Keratinocyte (primary cell): ENCODE results near the gene CCDC122. TPM values are rescaled to one million over a fixed set of nuclear protein-coding genes. Genes with fewer than 3 reads are reported as not detected.

Experiments used
- DNase-seq: peaks from one replicate; pipeline ENCODE4 v3.0.0-alpha.2; 2011; ENCODE audit warnings: low read depth, missing footprints, low spot score
- FAIRE-seq: peaks from 2 replicates; lab custom pipeline; 2011; peaks lifted over from hg19 to GRCh38; lab: Jason Lieb, UNC
- H2AFZ ChIP-seq: 2 replicates; pipeline ENCODE4 v1.6.0; 2012; ENCODE audit warnings: low read length, control low read depth, inconsistent platforms; ENCODE audit not compliant: control insufficient read depth
- H3K27ac ChIP-seq: 2 replicates; pipeline ENCODE4 v1.5.1; 2011; ENCODE audit warnings: low read length; ENCODE audit not compliant: control insufficient read depth, insufficient read depth
- H3K27me3 ChIP-seq: 3 replicates; pipeline ENCODE4 v1.6.0; 2011; ENCODE audit warnings: low read length; ENCODE audit not compliant: control insufficient read depth, insufficient read depth; ENCODE audit errors: extremely low read depth
- H3K36me3 ChIP-seq, 2 experiments: 2 replicates in 1 of 2; 3 replicates in 1 of 2; pipeline ENCODE4 v1.5.1; 2011; ENCODE audit warnings: low read length in 2 of 2, mild to moderate bottlenecking in 1 of 2; ENCODE audit not compliant: control insufficient read depth in 2 of 2, insufficient read depth in 2 of 2; ENCODE audit errors: extremely low read depth in 1 of 2
- H3K4me1 ChIP-seq: 3 replicates; pipeline ENCODE4 v1.5.1; 2011; ENCODE audit warnings: low read length; ENCODE audit not compliant: control insufficient read depth, insufficient read depth; ENCODE audit errors: extremely low read depth
- H3K4me2 ChIP-seq: 3 replicates; pipeline ENCODE4 v1.6.0; 2011; ENCODE audit warnings: low read depth, low read length; ENCODE audit not compliant: control insufficient read depth, insufficient read depth; ENCODE audit errors: extremely low read depth
- H3K4me3 ChIP-seq, 3 experiments: fragments of 200-600 bp in 1 of 3; sonication (generic) in 1 of 3; 2 replicates in 2 of 3; 3 replicates in 1 of 3; pipeline ENCODE4 v1.5.1; 2011 to 2016; ENCODE audit warnings: low read length in 3 of 3, mild to moderate bottlenecking in 3 of 3, control low read depth in 2 of 3, inconsistent platforms in 1 of 3, low read depth in 1 of 3, mixed read lengths in 1 of 3, mixed run types in 1 of 3, moderate library complexity in 1 of 3; ENCODE audit not compliant: control insufficient read depth in 2 of 3, insufficient read depth in 2 of 3; ENCODE audit errors: extremely low read depth in 1 of 3
- H3K79me2 ChIP-seq: 2 replicates; pipeline ENCODE4 v1.6.0; 2012; ENCODE audit warnings: low read length; ENCODE audit not compliant: control insufficient read depth, insufficient read depth
- H3K9ac ChIP-seq: 3 replicates; pipeline ENCODE4 v1.6.0; 2011; ENCODE audit warnings: low read length; ENCODE audit not compliant: control insufficient read depth, insufficient read depth; ENCODE audit errors: extremely low read depth
- H3K9me1 ChIP-seq: 3 replicates; pipeline ENCODE4 v1.6.0; 2011; ENCODE audit warnings: low read length; ENCODE audit not compliant: control insufficient read depth, insufficient read depth; ENCODE audit errors: extremely low read depth
- H3K9me3 ChIP-seq: 2 replicates; pipeline ENCODE4 v1.5.1; 2012; ENCODE audit warnings: low read depth, low read length; ENCODE audit not compliant: control insufficient read depth
- H4K20me1 ChIP-seq: 3 replicates; pipeline ENCODE4 v1.6.0; 2011; ENCODE audit warnings: low read length; ENCODE audit not compliant: control insufficient read depth, insufficient read depth; ENCODE audit errors: extremely low read depth
- EZH2 ChIP-seq: IDR thresholded peaks from one replicate; pipeline ENCODE4 v1.6.1; 2012; ENCODE audit warnings: inconsistent platforms, mild to moderate bottlenecking, low read length, moderate library complexity
- dilution Hi-C: fragments of 300-500 bp; cut with MboI; formaldehyde crosslinking; loops from one replicate; pipeline ENCODE4 v1.7.0; 2020; ENCODE audit warnings: low sequenced_read_pairs; ENCODE audit not compliant: extremely low pct_ligation_motif_present
- polyA plus RNA-seq, 5 experiments: library from polyadenylated mRNA; depleted of rRNA in 3 of 5; stranded (reverse) in 3 of 5; stranded (forward) in 1 of 5; unstranded in 1 of 5; fragments of >200 nt; gene quantifications; 1 replicate in 1 of 5; 2 replicates in 3 of 5; 3 replicates in 1 of 5; pipeline versions ENCODE4 v1.2.1 to v1.2.3, GENCODE V29; 2011 to 2012; ENCODE audit warnings: missing spikeins in 2 of 5, low read depth in 1 of 5, low replicate concordance in 1 of 5
- TF ChIP-seq, protein P1 (sequence below), 3 experiments: IDR thresholded peaks in 1 of 3; conservative IDR thresholded peaks in 1 of 3; optimal IDR thresholded peaks in 1 of 3; 2 replicates in 2 of 3; 3 replicates in 1 of 3; pipeline versions ENCODE3 to v1.5.1; 2011; ENCODE audit warnings: low read length in 3 of 3, mild to moderate bottlenecking in 3 of 3, moderate library complexity in 2 of 3, control low read depth in 1 of 3, inconsistent platforms in 1 of 3; ENCODE audit not compliant: insufficient read depth in 2 of 3; ENCODE audit errors: extremely low read depth in 1 of 3

Gene CCDC122
- polyA plus RNA-seq, 1 donor (not counting 4 experiments of a cell fraction or from before 2014, with no cell fraction given): 1.5 TPM

GRCh38 chr13:43797159-43797558, 82.4 kb downstream of the CCDC122 start:
- TF ChIP-seq, protein P1, sequence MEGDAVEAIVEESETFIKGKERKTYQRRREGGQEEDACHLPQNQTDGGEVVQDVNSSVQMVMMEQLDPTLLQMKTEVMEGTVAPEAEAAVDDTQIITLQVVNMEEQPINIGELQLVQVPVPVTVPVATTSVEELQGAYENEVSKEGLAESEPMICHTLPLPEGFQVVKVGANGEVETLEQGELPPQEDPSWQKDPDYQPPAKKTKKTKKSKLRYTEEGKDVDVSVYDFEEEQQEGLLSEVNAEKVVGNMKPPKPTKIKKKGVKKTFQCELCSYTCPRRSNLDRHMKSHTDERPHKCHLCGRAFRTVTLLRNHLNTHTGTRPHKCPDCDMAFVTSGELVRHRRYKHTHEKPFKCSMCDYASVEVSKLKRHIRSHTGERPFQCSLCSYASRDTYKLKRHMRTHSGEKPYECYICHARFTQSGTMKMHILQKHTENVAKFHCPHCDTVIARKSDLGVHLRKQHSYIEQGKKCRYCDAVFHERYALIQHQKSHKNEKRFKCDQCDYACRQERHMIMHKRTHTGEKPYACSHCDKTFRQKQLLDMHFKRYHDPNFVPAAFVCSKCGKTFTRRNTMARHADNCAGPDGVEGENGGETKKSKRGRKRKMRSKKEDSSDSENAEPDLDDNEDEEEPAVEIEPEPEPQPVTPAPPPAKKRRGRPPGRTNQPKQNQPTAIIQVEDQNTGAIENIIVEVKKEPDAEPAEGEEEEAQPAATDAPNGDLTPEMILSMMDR (optimal IDR thresholded peaks at IDR 0.05 in 1 of 3, IDR thresholded peaks at IDR 0.05 in 1 of 3, conservative IDR thresholded peaks at IDR 0.05 in 1 of 3; ENCODE audit: extremely low read depth in 1 of 3, insufficient read depth in 2 of 3, low read length in 3 of 3): no peak
- TF ChIP-seq EZH2: no peak
- no peaks in the 10 kb centered on the region for H3K27me3 ChIP-seq
- no peaks in the 10 kb centered on the region for H3K36me3 ChIP-seq
- H3K27ac ChIP-seq: no peak overlapping the region
- H3K79me2 ChIP-seq: no peaks in the 10 kb centered on the region
- FAIRE-seq (no peak), DNase-seq (no peak)
- H3K4me2 ChIP-seq: no peak overlapping the region
- dilution Hi-C loops: no loop called here
- no peaks in the 10 kb centered on the region for H3K9me3 ChIP-seq
- no peak overlapping the region for H3K9ac ChIP-seq
- H3K4me1 ChIP-seq: peaks cover 4% of the 10 kb centered on the region
- no peak overlapping the region for H3K4me3 ChIP-seq
- H4K20me1 ChIP-seq: no peaks in the 10 kb centered on the region
- no peak overlapping the region for H2AFZ ChIP-seq
- no peaks in the 10 kb centered on the region for H3K9me1 ChIP-seq

- Histone ChIP-seq H4K20me1 (no peaks in the 10 kb centered on the region), H3K4me1 (peaks cover 2% of the 10 kb centered on the region), H3K27ac (no peak overlapping the region), H3K79me2 (no peaks in the 10 kb centered on the region), H2AFZ (no peak overlapping the region), H3K9me1 (no peaks in the 10 kb centered on the region), H3K9me3 (no peaks in the 10 kb centered on the region), H3K4me3 (no peak overlapping the region), H3K27me3 (no peaks in the 10 kb centered on the region), H3K36me3 (no peaks in the 10 kb centered on the region), H3K4me2 (no peak overlapping the region), H3K9ac (no peak overlapping the region)
- FAIRE-seq: no peak
- DNase-seq: no peak
- dilution Hi-C loops: no loop called here
- no peak for TF ChIP-seq EZH2
- TF ChIP-seq, protein P1 (optimal IDR thresholded peaks at IDR 0.05 in 1 of 3, IDR thresholded peaks at IDR 0.05 in 1 of 3, conservative IDR thresholded peaks at IDR 0.05 in 1 of 3; ENCODE audit: extremely low read depth in 1 of 3, insufficient read depth in 2 of 3, low read length in 3 of 3): no peak
Measured at GRCh38 chr13:43794416-43794815, 85.1 kb downstream of the CCDC122 start.
